Activated CD8-positive, alpha-beta memory T cell treated with anti-CD3 and anti-CD28 coated beads, Interleukin-2, amount 50 U/mL, for 1 hour (primary cell): ENCODE data around the gene CLIP2.
"Not testable (repeated sequence)": the region's sequence is repeated elsewhere in the genome, so short reads cannot be mapped to it uniquely, and the experiment has no call there.

Experiments used
- DNase-seq: peaks from one replicate; pipeline ENCODE4 v3.0.0-alpha.2; 2020; ENCODE audit errors: extremely low read depth

CLIP2 gene

DNA sequence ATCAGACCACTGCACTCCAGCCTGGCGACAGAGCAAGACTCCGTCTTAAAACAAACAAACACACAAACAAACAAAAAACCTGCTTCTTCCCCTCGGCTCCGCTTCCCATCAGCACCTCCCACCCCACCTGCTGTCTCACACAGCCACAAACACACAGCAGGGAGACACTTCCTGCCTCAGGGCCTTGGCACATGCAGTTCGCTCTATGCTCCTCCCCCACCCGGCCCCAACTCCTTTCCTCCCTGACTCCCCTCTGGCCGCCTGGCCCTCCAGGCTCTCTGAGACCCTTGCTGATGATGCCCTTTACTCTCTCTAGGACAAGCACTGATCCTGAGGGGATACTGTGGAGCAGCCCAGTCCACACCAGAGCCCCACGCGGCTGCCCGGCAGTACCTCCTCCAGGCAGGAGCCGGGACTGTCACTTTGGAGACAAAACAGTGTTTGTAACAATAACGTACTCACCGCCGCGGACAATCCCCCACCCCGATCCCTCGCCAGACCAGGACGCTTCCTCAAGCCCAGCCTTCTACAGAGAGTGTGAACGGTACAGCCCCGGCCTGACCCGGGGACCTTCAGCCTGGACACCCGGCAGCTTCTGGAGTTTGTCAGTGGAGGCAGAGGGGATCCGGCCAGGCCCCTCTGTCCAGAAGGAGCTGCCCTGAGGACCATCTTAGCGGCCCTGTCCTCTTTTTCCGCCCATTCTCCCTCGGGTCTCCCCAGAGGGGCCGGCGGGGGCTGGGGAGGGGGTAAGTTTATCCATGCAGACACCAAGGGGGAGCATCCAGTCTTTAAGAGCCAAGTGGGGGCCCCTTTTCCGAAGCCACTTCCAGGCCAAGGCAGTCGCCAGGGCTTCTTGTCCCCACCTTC is 114.5 kb downstream of the CLIP2 start:
- no peak for DNase-seq

DNA sequence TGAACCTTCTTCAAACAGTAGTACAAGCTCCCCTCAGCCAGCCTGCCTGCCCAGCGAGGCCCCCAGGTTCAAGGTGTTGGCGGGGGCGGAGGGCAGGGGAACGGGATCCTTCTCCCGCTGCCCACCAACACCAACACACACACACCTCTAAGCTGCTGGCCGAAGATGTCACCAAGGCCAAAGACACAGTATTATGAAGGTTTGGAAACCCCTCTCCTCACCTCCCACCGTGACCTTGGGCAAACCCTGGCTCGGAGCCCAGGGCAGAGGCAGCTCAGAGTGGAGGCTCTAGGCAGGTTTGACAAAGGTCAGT is 115.1 kb downstream of the CLIP2 start:
- DNase-seq: no peak

DNA sequence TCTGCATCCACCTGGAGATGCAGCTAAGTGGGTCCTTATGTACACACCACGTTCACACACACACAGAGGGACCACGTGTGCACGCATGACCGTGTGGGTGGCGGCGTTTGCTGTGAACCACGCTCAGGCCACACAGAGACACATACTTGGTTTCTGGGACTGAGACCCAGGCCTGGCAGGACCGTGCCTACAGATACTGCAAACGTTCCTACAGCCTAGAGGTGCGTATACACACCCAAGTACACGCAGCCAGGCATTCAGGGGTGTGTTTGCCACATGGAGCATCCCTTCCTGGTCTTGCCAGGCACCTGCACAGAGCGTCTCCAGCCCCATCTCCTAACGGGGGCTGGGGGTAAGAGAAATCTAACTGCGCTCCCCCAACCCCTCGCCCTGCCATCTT is 115.5 kb downstream of the CLIP2 start:
- DNase-seq: no peak

DNA sequence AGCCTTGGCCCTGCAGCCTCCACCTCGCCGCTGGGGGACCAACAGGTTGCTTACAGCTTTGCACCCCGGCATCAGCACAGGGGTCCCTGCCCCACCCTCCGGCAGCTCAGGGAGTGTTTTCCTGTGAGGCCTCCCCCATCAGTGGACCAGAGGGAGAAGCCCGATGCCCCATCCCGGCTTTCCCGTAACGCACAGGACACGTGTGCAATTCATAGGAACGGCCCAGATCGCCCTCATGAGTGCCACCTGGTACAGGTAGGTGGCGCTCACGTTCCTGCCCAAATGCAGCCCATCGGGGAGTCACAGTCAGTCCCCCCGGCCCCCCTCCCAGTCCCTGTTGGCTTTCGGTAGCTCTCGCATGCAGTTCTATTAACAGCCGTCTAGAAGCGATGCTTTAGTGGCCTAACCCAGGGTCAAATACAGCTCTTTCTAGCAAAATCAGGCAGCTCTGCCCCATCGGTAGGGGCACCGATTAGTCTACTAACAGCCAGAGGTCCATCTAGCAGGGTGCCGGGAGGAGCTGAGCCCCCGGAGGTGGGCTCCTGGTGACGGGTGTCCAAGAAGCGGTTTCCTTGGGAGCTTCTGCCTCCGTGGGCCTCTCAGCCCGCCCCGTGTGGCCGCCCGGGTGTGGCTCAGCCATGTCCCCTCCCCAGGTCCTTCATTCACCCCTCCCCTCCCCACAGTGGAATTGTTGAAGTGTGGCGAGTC is 116.1 kb downstream of the CLIP2 start:
- no peak for DNase-seq

DNA sequence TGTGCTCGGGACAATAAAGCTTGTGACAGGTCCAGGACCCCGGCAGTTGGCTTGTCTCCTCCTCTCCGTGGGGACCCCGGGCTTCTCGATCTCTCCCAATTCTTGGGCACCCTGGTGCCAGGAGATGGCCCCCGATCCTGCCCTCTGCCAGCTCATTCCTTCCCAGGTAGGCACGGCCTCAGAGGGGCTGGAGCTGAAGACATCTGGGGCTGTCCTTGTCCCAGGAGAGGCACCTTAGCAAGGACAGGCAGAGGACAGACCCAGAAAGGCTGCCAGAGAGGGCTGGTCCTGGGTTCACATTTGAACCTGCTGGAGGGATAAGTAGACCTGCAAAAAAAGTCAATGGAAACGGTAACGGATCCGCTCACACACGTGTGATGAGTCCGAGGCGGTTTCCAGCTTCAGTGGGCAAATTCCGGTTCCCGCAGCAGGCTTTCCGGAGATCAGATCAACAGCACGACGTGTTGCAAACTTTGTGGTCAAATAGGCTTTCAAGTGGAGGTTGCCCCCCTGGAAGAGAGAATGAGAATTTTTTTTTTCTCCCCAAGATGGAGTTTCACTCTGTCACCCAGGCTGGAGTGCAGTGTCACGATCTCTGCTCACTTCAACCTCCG is 116.8 kb downstream of the CLIP2 start:
- no peak for DNase-seq

DNA sequence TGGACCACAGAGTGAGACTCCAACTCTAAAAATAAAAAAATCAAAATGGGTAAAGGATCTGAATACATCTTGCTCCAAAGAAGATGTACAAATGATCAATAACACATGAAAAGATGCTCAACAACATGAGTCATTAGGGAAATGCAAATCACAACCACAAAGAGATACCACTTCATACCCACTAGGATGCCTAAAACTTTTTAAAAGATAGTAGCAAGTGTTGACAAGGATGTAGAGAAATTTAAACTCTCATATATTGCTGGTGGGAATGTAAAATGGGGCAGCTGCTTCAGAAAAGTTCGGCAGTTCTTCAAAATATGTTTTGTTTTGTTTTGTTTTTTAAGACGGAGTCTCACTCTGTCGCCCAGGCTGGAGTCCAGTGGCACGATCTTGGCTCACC is 118.8 kb downstream of the CLIP2 start:
- DNase-seq: no peak

DNA sequence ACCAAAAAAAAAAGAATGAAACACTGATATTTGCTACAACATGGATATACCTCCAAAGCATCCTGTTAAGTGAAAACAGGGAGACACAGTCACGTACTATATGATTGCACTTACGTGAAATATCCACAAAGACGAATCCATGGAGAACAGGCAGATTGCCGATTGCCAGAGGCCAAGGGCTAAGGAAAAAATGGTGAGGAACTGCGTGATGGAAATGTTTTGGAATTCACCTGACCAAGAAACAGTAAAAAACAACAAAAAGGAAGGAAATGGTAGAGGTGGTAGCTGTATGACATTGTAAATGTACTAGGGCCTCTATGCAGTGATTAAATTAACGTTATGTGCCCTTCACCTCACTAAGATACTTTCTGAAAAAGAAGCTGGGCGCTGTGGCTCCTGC is 120.4 kb downstream of the CLIP2 start:
- no peak for DNase-seq

DNA sequence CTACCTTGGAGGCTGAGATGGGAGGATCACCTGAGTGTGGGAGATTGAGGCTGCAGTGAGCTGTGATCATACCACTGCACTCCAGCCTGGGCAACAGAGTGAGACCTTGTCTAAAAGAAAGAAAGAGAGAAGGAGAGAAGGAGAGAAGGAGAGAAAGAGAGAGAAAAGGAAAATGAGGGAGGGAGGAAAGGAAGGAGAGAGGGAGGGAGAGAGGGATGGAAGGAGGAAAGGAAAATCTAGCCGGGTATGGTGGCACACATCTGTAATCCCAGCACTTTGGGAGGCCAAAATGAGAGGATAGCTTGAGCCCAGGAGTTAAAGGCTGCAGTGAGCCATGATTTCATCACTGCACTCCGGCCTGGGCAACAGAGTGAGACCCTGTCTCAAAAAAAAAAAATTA is 121.6 kb downstream of the CLIP2 start:
- DNase-seq: no peak

DNA sequence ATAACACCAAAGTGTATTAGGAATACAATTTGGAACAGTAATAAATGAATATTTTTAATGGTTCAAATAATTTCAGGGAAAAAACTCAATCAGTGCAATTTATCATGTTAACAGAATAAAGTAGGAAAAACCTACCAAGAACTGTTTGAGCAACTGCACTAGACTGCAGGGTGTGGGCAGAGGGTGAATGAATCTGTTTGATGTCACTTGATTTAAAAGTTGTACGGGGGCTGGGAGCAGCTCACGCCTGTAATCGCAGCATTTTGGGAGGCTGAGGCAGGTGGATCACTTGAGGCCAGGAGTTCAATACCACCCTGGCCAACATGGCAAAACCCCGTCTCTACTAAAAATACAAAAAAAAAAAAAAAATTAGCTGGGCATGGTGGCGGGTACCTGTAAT is 122.4 kb downstream of the CLIP2 start:
- DNase-seq: not testable (repeated sequence)

DNA sequence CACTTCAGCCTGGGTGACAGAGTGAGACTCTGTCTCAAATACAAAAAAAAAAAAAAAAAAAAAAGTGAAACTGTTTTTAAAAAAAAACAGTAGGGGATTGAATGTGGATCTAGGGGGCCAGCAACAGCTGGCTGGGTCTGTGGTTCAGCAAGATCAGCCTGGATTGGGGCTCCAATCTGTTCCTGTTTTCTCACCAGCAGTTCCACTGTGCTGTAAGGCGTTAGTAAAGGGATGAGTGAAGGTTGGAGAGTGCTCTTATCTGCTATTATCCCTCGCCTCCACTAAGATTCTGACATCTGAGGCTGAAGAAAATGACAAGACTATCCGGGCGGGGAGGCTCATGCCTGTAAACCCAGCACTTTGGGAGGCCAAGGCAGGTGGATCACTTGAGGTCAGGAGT is 122.8 kb downstream of the CLIP2 start:
- DNase-seq: no peak

DNA sequence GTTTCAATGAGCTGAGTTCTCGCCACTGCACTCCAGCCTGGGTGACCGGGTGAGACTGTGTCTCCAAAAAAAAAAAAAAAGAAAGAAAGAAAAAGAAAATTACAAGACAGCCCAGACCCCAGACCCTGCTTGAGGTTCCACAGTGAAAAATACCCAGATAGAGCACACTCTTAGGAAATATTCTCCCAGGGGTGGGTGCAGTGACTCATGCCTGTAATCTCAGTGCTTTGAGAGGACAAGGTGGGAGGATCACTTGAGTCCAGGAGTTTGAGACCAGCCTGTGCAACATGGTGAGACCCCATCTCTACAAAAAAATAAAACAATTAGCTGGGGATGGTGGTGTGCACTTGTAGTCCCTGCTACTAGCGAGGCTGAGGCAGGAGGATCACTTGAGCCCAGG is 123.4 kb downstream of the CLIP2 start:
- no peak for DNase-seq

DNA sequence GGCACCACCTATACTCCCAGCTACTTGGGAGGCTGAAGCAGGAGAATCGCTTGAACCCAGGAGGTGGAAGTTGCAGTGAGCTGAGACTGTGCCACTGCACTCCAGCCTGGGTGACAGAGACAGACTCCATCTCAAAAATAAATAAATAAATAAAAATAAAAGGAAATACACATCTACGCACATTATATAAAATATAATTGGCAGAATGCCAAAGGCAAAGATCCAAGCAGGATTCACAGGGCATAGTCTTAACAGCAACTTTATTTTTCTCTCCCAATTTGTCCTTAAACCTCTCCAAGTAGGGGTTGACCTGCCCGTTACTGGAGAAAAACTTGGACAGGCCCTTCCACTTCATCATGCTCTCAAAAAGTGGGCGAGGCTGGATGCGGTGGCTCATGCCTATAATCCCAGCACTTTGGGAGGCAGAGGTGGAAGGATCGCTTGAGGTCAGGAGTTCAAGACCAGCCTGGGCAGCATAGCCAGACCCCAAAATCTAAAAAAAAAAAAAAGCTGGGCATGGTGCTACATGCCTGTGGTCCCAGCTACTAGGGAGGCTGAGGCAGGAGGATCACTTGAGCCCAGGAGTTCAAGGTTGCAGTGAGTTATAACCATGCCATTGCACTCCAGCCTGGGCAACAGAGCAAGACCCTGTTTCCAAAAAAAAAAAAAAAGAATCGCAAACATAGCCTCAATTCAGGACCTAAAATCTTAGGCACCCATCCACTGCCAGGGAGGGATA is 125.6 kb downstream of the CLIP2 start:
- DNase-seq: not testable (repeated sequence)

DNA sequence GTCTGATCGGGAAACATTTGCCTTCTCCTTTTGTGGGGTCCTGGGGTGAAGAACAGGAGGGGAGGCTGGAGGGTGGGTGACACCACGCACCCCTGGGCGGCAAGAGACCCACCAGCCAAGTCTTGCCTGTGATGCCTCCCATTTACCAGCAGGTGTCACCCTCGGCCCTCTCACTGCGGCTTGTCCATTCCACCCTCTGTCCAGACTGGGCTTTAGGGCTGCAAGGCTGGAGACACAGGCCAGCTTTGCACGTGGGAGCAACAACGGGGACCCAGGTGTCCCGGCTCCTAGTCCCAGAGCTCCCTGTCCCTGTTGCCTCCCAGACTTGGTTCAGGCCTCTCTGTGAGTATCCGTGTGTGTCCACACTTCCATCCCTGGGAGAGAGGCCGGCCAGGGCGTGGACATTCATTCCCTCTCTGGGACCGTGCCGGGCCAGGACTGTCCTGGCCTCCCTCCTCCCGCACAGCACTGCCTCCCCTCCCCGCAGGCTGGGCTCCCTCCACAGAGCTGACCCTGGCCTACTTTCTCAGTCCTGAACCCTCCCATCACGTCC is 128.3 kb downstream of the CLIP2 start:
- DNase-seq: no peak

DNA sequence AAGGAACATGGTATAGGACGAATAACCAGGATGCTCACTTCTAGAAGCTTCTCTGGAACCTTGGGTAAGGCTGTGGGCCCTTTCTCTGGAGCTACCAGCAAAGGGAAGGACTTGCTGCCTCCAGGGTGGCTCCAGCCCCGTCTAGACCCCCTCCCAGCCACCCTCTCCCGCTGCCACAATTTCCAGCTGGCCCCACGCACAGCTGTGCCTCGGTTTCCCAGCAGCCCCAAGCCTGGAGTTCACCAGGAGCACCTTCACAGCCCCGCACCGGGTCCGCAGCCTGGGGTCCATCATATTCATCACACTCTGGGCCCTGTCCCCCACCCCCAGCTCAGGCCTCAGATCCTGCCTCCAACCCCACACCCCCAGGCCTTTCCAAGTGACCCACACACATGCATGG is 128.9 kb downstream of the CLIP2 start:
- DNase-seq: no peak

DNA sequence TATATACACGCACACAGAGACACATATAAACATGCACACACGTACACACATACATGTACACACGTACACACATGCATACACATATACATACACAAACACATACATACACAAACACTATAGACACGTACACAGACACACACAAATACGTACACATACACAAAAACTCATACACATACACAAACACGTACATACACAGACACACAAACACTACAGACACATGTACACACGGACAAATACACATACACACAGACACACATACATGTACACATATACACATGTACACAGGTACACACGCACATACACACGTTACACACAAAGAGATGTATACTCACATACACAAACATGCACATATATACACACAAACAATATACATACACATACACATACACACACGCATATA is 129.3 kb downstream of the CLIP2 start:
- DNase-seq: no peak

DNA sequence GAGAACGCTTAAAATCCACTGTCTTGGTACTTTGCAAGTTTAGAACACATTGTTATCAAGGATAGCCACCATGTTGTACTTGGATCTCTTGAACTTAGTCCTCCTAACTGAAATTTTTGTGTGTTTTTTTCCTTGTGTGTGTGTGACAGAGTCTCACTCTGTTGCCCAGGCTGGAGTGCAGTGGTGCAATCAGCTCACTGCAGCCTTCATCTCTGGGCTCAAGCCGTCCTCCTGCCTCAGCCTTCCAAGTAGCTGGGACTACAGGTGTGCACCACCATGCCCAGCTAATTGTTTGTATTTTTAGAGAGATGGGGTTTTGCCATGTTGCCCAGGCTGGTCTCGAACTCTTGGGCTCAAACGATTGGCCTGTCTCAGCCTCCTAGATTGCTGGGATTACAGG is 130.0 kb downstream of the CLIP2 start:
- not testable (repeated sequence) for DNase-seq

DNA sequence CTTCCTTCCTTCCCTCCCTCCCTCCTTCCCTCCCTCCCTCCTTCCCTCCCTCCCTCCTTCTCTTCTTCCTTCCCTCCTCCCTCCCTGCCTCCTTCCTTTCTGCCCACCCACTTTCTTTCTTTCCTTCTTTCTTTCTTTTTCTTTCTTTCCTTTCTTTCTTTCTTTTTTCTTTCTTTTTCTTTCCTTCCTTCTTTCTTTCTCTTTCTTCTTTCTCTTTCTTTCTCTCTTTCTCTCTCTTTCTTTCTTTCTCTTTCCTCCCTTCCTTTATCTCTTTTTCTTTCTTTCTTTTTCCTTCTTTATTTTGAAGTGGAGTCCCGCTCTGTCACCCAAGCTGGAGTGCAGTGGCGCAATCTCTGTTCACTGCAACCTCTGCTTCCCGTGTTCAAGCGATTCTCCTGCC is 130.8 kb downstream of the CLIP2 start:
- no peak for DNase-seq

DNA sequence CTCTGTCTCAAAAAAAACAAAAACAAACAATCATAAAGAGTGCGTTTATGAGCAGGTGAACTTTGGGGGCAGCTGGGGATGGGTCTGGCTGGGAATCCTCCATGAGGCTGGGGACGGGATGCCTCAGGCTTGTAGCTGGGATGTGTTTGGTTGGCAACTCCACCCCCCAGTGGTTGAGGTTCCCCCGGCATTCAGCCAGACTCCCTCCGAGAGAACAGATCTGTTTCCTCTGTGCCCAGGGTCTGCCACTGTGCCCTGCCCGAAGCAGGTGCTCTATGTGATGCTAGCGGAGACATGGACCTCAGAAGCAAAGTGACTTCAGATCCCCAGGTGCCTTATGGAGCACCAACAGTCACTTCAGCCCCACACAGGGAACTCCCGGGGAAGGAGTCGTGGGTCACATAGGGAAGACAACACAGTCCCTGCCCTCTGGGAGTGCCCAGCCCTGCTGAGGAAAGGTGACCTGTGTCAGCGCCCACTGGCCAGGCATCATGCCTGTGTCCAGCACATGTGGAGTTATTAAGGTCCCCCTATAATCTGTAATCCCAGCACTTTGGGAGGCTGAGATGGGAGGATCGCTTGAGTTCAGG is 135.2 kb downstream of the CLIP2 start:
- DNase-seq: no peak

DNA sequence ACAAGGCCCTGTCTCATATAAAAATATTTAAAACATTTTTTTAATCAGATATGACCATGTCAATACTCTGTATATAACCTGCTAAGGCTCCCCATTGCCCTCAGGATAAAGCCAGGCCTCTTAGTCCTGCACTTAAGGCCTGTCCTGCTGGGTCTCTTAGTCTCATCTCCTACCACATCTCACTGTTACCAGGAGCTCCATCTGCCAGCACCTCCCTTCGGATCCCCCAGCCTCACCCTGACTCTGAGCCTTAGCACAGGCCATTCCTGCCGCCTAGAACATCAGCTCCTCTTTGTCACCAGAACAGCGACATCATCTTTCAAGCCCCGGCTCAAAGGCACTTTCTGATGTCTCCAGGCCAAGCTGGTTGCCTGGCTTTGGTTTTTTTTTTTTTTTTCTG is 138.8 kb downstream of the CLIP2 start:
- DNase-seq: no peak

DNA sequence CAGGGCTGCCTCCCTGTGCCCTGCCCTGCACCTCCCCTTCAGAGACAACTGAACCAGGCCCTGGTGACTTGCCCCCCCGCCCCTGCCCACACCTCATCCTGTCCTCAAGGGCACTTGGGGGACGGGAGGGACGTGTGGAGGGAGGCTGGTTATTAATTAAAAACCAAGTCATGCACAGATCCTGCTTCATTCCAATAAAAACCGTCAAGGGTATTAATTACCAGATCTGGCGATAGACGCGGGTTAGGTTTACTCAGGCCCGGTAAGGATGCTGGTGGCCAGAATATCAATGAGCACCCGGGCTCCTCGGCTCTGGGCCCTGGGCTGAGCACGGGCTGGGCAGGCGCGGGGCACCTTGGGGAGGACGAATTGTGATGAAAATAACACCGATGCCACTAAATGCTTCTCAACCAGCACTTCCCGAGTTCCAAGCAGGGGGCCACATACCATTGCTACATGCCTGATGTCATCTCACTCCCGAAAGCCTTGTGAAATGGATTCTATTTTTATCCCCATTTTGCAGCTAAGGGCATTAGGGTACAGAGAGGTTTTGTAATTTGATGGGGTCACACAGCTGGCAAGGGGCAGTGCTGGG is 140.0 kb downstream of the CLIP2 start:
- DNase-seq: no peak

DNA sequence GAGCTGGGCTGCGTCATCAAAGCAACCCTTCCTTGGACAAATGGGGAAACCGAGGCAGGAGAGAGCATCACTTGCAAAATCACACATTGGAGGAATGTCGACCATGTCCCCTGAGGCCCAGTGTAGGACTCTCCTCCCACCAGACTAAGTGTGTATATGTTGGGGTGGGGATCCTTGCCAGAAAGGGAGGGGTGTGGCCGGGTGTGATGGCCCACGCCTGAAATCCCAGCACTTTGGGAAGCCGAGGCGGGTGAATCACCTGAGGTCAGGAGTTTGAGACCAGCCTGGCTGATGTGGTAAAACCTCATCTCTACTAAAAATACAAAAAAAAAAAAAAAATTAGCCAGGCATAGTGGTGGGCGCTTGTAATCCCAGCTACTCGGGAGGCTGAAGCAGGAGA is 141.2 kb downstream of the CLIP2 start:
- DNase-seq: not testable (repeated sequence)
